Esophagus (tissue), 2 donors: ENCODE results near the gene C12orf76. TPM values are rescaled to one million over a fixed set of nuclear protein-coding genes. Genes with fewer than 3 reads are reported as not detected.

Experiments
- H3K27ac ChIP-seq, 2 donors: one replicate each; pipeline ENCODE4 v1.5.1; 2013; ENCODE audit warnings: low read depth in 2 of 2, mild to moderate bottlenecking in 2 of 2, inconsistent platforms in 1 of 2, low read length in 1 of 2, moderate library complexity in 1 of 2
- H3K27me3 ChIP-seq, 2 donors: one replicate each; pipeline ENCODE4 v1.6.1; 2013; ENCODE audit warnings: low read length in 2 of 2, control low read depth in 1 of 2, mild to moderate bottlenecking in 1 of 2; ENCODE audit not compliant: insufficient read depth in 2 of 2, control insufficient read depth in 1 of 2
- H3K36me3 ChIP-seq, 2 donors: one replicate each; pipeline ENCODE4 v1.6.1; 2013; ENCODE audit warnings: low read length in 1 of 2; ENCODE audit not compliant: control insufficient read depth in 2 of 2, insufficient read depth in 2 of 2
- H3K4me1 ChIP-seq, 2 donors: one replicate each; pipeline ENCODE4 v1.6.1; 2013; ENCODE audit warnings: low read length in 1 of 2; ENCODE audit not compliant: control insufficient read depth in 2 of 2, insufficient read depth in 2 of 2
- H3K4me3 ChIP-seq, 2 donors: one replicate each; pipeline ENCODE4 v1.5.1; 2013; ENCODE audit warnings: low read length in 2 of 2, mild to moderate bottlenecking in 2 of 2, low read depth in 1 of 2, moderate library complexity in 1 of 2
- H3K9me3 ChIP-seq, 2 donors: one replicate each; pipeline ENCODE4 v1.6.1; 2013; ENCODE audit warnings: mild to moderate bottlenecking in 2 of 2, low read depth in 1 of 2, low read length in 1 of 2, moderate library complexity in 1 of 2; ENCODE audit not compliant: control insufficient read depth in 2 of 2, insufficient read depth in 1 of 2
- WGBS, 2 donors: extraction: QIAGEN DNeasy Blood & Tissue Kit; methylation state at CpG; one replicate each; pipeline ENCODE4 v1.1.7; 2013; 5-methylcytosine and 5-hydroxymethylcytosine counted together
- polyA plus RNA-seq, 2 donors: library from polyadenylated mRNA; stranded (reverse); fragments of 200-250 nt; gene quantifications; one replicate each; pipeline ENCODE4 v1.2.3, GENCODE V29; 2013
- donor health status: healthy with polysubstance abuse.
- donor health status: Bipolar disorder and iron deficiency.

Gene C12orf76
- polyA plus RNA-seq, 2 donors = 4.1 to 4.9 TPM

DNA sequence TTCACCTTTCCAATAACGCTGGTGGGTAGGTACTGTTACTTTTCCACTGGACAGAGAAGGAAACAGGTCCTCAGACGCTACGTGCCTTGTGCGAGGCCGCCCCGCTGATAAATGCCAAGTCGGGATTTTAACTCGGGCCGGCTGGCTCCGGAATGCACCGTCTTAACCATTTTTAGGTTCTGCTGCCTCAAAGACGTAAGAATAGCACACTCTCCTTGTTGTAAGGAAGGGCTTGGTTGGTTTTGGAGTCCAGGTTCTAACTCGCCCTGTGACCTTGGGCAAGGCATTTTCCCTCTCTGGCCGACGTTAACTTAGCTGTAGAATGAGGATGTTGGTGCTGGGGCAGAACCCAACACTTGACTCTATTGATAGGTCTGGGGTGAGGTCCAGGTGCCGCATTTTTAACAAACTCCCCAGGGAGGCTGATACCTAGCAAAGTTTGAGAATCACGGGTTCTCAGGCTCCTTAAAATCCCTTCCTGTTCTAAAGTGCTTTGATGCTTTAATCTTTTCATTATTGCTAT is 48.3 kb downstream of the C12orf76 start:
- no peaks in the 10 kb centered on the region for H3K27me3 ChIP-seq
- H3K27ac ChIP-seq = peak overlapping the region; percentile 75 to 83
- H3K4me3 ChIP-seq = peak overlapping the region; percentile 95
- 2% methylated on average over 17 of the region's 17 CpGs for WGBS, 2 donors
- H3K9me3 ChIP-seq = no peaks in the 10 kb centered on the region
- no peaks in the 10 kb centered on the region for H3K36me3 ChIP-seq
- H3K4me1 ChIP-seq = peaks cover 0 to 2% of the 10 kb centered on the region in 2 donors

DNA sequence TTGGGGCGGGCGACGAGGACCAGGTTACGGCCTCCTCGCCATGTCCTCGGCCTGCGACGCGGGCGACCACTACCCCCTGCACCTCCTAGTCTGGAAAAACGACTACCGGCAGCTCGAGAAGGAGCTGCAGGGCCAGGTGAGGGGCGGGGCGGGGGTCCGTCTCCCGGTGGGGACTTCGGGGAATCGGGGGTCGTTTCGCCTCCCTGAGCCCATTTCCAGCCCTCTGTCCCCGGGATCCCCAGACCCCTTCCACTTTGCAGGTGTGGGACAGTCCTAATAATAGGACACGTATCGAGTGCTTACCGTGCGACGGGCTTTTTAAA is 48.7 kb downstream of the C12orf76 start:
- peaks cover 0 to 2% of the 10 kb centered on the region in 2 donors for H3K4me1 ChIP-seq
- no peaks in the 10 kb centered on the region for H3K9me3 ChIP-seq
- H3K4me3 ChIP-seq = peak overlapping the region; percentile 95
- peak overlapping the region; percentile 75 to 83 for H3K27ac ChIP-seq
- 0% methylated on average over 24 to 27 of the region's 27 CpGs for WGBS, 2 donors
- H3K27me3 ChIP-seq = no peaks in the 10 kb centered on the region
- no peaks in the 10 kb centered on the region for H3K36me3 ChIP-seq

DNA sequence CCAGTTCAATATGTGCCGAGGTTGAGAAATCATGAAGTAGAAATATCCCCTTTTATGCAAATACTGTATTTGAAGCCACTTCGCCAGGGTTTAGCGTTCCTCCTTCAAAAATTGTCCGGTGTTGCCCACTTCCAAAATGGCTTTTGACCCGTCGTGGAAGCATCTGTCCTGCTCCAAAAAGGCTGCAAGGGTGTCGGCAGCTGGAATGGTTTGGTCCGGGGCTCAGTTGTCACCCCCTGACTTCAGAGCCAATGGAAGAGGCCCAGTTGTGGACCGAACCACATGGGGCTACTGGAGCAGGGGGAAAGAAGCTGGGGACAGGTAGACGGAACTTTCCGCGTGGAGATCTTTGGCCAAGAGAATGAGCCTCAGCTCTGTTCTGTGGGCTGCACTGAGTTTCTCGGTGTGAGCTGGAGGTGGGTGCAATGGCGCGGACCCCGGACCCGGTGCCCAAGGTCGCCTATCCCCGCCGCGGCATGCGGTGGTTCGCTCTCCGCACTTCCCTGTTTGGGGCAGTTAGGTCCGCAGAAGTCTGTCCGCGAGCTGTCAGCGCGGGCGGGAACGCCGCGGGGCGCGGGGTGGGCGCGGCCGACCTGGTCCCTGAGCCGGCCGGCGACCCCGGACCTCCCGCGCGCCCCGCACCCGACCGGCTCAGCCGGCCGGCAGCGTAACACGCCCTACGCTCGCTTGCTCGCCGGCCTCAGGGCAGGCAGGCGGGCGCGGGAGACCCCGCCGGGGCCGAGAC is 49.2 kb downstream of the C12orf76 start, which contains the start of gene ANKRD13A:
Gene ANKRD13A, plus strand, starts transcription at position 527 of the 745 bp plus-strand sequence. CDS start 259 bp downstream, outside the sequence.
- H3K4me1 ChIP-seq = peaks cover 0 to 2% of the 10 kb centered on the region in 2 donors
- peak within 1 kb of the TSS; percentile 75 to 83 for H3K27ac ChIP-seq
- H3K27me3 ChIP-seq = no peaks in the 10 kb centered on the region
- 0 to 1% methylated on average over 60 to 62 of the region's 62 CpGs for WGBS, 2 donors
- no peaks in the 10 kb centered on the region for H3K9me3 ChIP-seq
- H3K4me3 ChIP-seq = peak within 1 kb of the TSS; percentile 95
- H3K36me3 ChIP-seq = no peaks in the 10 kb centered on the region

DNA sequence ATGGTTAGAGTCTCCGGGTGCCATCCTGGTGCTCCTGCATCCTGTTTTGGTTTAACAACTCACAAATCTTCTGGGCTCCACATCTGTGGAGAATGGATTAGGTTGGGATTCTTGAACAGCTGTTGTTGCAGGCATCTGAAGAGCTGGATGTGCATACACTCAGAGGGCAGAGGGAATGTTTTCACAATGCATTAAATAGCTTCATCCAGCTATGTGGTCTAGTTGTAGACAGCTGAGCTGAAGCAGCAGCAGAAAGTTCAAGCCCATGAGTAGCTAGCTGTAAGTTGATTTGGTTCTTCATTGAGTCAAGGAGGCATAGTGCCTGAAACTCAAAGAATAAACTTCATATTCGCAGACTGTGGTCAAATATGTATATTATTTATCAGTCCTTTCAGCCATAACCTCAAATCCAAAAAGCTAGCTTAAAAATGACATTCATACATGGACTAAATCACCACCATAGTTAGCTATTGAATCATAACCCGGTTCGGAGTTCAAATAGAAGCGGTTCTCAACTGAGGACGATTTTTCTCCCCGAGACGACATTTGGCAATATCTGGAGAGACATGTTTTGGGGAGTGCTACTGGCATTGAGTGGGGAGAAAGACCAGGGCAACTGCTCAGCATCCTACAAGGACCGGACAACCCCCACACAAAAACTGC is 50.0 kb downstream of the C12orf76 start:
- Histone ChIP-seq H3K27me3 (no peaks in the 10 kb centered on the region), H3K4me1 (peaks cover 0 to 2% of the 10 kb centered on the region in 2 donors), H3K9me3 (no peaks in the 10 kb centered on the region), H3K4me3 (peak overlapping the region; percentile 95), H3K27ac (peak overlapping the region; percentile 69 to 75), H3K36me3 (no peaks in the 10 kb centered on the region)
- 51 to 60% methylated on average over 9 of the region's 9 CpGs for WGBS, 2 donors

DNA sequence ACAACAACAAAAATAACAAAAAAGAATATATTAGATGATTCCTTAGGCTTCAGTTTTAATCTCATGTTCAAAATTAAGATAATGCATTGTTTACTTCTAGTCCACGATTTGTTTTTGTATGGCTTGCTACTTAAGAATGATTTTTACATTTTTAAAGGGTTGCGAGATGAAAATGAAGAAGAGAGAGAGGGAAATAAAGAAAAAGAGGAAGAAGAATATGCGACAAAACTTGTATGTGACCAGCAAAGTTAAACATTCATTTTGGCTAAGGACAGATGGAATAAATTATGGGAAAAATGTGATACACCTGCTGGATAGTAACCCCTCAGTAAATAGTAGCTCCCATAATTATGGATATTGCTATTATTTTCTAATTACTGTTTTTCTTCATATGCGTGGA is 50.9 kb downstream of the C12orf76 start:
- WGBS, 2 donors = 89 to 91% methylated on average over 4 of the region's 4 CpGs
- no peaks in the 10 kb centered on the region for H3K4me1 ChIP-seq
- H3K9me3 ChIP-seq = no peaks in the 10 kb centered on the region
- H3K27ac ChIP-seq = no peak overlapping the region
- no peaks in the 10 kb centered on the region for H3K27me3 ChIP-seq
- H3K36me3 ChIP-seq = no peaks in the 10 kb centered on the region
- no peak overlapping the region for H3K4me3 ChIP-seq

DNA sequence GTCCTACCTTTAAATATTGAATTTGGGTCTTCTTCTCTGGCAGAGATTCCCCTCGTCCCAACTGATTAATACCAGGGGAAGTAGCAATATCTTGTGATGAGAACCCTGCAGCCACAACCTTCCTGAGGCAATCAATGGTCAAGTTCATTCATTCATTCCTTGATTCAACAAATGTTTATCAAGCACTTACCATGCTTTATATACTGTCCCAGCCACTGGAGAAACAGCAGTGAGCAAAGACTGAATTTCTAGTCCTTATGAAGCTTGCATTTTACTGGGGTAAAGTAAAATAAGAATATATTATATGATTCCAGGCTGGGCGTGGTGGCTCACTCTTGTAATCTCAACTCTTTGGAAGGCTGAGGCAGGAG is 51.9 kb downstream of the C12orf76 start:
- WGBS, 2 donors = 49 to 50% methylated on average over 2 of the region's 2 CpGs
- peaks cover 0 to 2% of the 10 kb centered on the region in 2 donors for H3K36me3 ChIP-seq
- H3K9me3 ChIP-seq = no peaks in the 10 kb centered on the region
- H3K4me1 ChIP-seq = no peaks in the 10 kb centered on the region
- no peak overlapping the region for H3K27ac ChIP-seq
- no peaks in the 10 kb centered on the region for H3K27me3 ChIP-seq
- peak overlapping the region; percentile 93 to 97 for H3K4me3 ChIP-seq

DNA sequence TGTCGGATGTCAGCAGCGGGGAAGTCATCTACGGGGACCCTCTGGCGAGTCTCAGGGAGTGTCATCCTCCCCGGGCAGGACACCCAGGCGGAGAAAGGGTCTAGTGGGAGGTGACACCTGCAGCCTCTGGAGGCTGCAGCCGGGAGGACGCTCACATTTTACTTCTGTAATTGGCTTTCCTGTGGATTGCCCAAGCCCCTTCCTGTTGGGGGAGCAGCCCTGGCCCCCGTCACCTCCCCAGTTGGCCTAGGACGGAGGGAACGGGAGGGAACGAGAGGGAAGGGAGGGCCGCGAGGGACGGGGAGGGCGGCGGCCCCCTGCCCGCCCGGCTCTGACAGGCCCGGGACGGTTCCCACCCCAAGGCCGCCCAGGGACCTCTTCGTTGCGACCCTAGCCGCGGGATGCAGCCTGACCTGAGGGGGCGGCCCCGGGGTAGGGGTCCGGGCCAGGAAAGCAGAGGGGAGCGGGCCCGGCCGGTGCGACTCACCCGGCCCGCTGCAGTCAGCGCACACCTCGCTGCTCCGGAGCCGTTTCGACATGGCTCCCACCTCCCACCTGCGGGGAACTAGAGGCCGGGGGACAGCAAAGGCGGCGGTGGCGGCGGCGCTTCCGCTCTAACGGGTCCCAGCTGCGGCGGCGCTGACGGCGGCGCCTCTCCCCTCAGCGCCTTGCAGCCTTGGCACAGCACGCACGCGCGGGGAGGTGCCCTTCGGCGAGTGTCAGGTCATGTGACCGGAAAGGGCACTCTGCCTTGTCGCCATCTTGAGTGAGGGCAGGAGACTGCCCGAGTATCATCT is 52.4 kb downstream of the C12orf76 start, which contains the start of gene GIT2:
Gene GIT2, minus strand, starts transcription at position 683 of the 797 bp plus-strand sequence. Its CDS starts 144 bp downstream, at position 539.
- Histone ChIP-seq H3K9me3 (no peaks in the 10 kb centered on the region), H3K4me3 (peak within 1 kb of the TSS; percentile 93 to 97), H3K27me3 (no peaks in the 10 kb centered on the region), H3K36me3 (peaks cover 0 to 2% of the 10 kb centered on the region in 2 donors), H3K4me1 (no peaks in the 10 kb centered on the region), H3K27ac (peak within 1 kb of the TSS; percentile 83 to 88)
- WGBS, 2 donors = 0% methylated on average over 60 to 65 of the region's 65 CpGs

DNA sequence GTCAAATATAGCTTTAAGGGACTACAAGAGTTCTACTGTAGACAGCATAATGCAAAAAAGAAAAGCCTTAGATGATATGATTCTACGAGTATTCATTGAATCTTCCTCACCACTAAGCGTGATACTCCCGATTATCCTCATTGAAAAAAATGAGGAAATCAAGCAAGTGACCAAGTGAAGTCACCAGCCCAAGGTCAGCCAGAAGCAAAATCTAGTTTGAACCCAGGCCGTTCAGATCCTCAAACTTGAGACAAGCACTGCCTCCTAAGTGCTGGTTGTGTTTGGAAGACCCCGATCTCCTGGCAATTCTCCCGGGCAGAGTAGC is 53.0 kb downstream of the C12orf76 start:
- 1% methylated on average over 6 of the region's 6 CpGs for WGBS, 2 donors
- Histone ChIP-seq H3K27ac (peak overlapping the region; percentile 83 to 88), H3K36me3 (peaks cover 0 to 2% of the 10 kb centered on the region in 2 donors), H3K4me3 (peak overlapping the region; percentile 93 to 97), H3K9me3 (no peaks in the 10 kb centered on the region), H3K27me3 (no peaks in the 10 kb centered on the region), H3K4me1 (no peaks in the 10 kb centered on the region)

DNA sequence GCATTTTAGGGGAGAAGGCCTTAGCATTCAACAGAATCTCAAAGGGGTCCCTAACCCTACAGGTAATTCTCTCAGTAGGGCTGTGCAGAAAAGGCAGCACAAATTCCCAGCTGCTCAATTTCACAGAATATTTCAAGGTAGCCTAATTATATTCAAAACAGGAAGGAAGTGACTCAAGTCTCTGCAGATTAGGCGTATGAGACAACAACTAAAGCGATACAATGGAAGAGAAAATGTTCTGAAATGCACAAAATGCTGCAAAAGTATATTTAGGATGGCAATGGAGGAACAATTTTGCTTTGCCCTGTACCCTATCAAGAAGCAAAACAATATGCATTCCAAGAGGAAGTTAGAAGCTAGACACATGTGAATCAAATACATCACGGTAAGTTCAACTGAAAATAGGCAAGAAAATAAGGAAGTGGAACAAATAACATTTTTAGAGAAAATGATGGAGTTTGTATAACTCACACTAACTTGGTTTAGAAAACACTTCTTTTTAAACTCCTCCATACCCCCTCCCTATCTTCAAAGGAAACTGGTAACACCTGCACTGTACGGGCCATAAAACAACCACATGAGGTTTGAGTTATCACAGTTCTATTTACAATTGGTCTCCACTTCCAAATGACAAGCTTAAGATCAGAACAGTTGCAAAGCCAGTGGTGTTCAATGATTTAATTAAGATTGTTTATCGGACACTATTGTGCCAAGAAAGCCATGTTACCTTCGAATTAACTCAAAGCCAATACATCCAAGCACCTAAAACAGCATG is 53.7 kb downstream of the C12orf76 start:
- Histone ChIP-seq H3K4me3 (peak overlapping the region in 1 of 2 donors; percentile 97), H3K36me3 (peaks cover 2 to 3% of the 10 kb centered on the region in 2 donors), H3K27ac (no peak overlapping the region), H3K9me3 (no peaks in the 10 kb centered on the region), H3K27me3 (no peaks in the 10 kb centered on the region), H3K4me1 (no peaks in the 10 kb centered on the region)
- WGBS, 2 donors = 30 to 38% methylated on average over 6 of the region's 6 CpGs
